ENCODE data around the gene NSUN4. TPM values are rescaled to one million over a fixed set of nuclear protein-coding genes. Genes with fewer than 3 reads are reported as not detected.

NSUN4 gene
- total RNA-seq, 1 experiment from 2014 or later = 33.9 TPM

DNA sequence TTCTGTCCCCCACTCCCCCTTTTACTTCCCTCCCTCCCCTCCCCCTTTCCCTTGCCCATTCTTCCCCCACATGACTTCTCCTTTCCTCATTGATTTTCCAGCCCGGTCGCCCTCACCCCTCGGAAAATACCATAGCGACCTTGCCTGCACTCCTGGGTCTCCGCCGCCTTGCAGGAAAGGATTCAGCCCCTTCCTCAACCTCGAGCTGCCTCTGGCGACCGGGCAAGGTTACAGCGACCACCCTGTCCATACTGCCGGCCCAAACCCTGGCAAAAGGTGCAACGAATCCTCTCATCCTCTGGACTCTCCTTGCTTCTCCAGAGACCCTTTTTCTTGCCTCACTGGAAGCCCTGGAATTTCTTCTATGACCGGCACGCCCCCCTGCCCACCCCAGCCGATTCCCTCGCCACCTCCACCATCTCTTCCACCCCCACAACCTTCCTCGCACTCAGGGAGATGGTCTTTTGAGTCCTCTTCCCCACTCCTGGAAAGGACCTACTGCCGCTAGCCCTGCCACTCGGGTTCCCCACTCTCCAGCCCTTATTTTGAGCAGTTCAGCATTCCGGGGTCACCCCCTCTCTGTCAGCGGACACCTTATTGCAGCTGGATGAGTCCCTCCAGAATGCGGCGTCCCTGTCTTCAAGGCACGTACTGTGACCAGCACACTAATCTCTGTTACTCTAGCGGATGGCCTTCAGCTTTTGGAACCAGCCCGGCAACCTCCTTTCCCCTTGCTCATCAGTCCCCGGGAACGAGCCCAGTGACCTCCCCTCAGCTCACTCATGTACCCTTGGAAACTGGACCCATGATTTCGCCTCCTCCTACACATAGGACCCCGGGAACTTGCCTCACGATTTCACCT, 846 bp downstream of the NSUN4 start:
- peak overlapping the region; percentile 96 for H3K4me3 ChIP-seq
- intact Hi-C loops (cut with micrococcal nuclease; ENCODE audit: unreplicated experiment) = loop anchor here (2.0 to 10.0 kb wide), 2 partner anchors 53 to 1327 kb away; partner anchors contain the start of genes FAAH, HECTD3 and UROD
- no peaks in the 10 kb centered on the region for H4K20me1 ChIP-seq (ENCODE audit: insufficient read depth)
- H3K9me2 ChIP-seq (ENCODE audit: insufficient read depth) = no peaks in the 10 kb centered on the region
- H3K79me2 ChIP-seq (ENCODE audit: low read depth) = peaks cover 17% of the 10 kb centered on the region
- no peaks in the 10 kb centered on the region for H3K9me3 ChIP-seq (ENCODE audit: insufficient read depth, low read depth)
- H2AFZ ChIP-seq = peak overlapping the region; percentile 87; the same call in 1 of the 2 replicates
- H3K4me1 ChIP-seq (replicated peaks; ENCODE audit: insufficient read depth) = peaks cover 20% of the 10 kb centered on the region; the same call in 1 of the 2 replicates
- TF ChIP-seq, protein P1, sequence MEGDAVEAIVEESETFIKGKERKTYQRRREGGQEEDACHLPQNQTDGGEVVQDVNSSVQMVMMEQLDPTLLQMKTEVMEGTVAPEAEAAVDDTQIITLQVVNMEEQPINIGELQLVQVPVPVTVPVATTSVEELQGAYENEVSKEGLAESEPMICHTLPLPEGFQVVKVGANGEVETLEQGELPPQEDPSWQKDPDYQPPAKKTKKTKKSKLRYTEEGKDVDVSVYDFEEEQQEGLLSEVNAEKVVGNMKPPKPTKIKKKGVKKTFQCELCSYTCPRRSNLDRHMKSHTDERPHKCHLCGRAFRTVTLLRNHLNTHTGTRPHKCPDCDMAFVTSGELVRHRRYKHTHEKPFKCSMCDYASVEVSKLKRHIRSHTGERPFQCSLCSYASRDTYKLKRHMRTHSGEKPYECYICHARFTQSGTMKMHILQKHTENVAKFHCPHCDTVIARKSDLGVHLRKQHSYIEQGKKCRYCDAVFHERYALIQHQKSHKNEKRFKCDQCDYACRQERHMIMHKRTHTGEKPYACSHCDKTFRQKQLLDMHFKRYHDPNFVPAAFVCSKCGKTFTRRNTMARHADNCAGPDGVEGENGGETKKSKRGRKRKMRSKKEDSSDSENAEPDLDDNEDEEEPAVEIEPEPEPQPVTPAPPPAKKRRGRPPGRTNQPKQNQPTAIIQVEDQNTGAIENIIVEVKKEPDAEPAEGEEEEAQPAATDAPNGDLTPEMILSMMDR (conservative IDR thresholded peaks at IDR 0.05) = no peak
- no peak for TF ChIP-seq EZH2 (IDR thresholded peaks at IDR 0.05; ENCODE audit: low read depth)
- DNase-seq = no peak
- POLR2A ChIA-PET (ENCODE audit: unreplicated experiment) = interaction anchor here (0.6 kb wide), 1 partner anchor 15 kb away, joined by 3 read pairs; no protein-coding TSS in a partner anchor
- no peaks in the 10 kb centered on the region for H3K27me3 ChIP-seq (ENCODE audit: insufficient read depth, low read depth)
- H3K4me2 ChIP-seq = peak overlapping the region; percentile 83
- peak overlapping the region; percentile 90 for H3K27ac ChIP-seq
- CTCF ChIA-PET = interaction anchor here (0.7 kb wide), 1 partner anchor 23 kb away, joined by 4 read pairs; no protein-coding TSS in a partner anchor
- TSS peak; percentile 24 for BruUV-seq (replicated peaks)
- H3K36me3 ChIP-seq (ENCODE audit: low read depth) = no peaks in the 10 kb centered on the region; the same call in 1 of the 2 replicates
- H3F3A ChIP-seq (ENCODE audit: insufficient read depth, low read depth) = peaks cover 31% of the 10 kb centered on the region

- Histone ChIP-seq H3K27me3 (ENCODE audit: insufficient read depth, low read depth) (no peaks in the 10 kb centered on the region), H3K4me3 (no peak overlapping the region)
- intact Hi-C loops (cut with micrococcal nuclease; ENCODE audit: unreplicated experiment) = loop anchor here (10.0 kb wide), 1 partner anchor 1327 kb away; the partner anchor contains the start of genes HECTD3 and UROD
These were observed 1.6 kb downstream of the NSUN4 start for GRCh38 chr1:46342084-46342656.

More at GRCh38 chr1:46342084-46342656, 1.6 kb downstream of the NSUN4 start:
- peak in 1 of 2 experiments; percentile 25 for DNase-seq
- BruUV-seq (replicated peaks) = no TSS peak
- Histone ChIP-seq H3K36me3 (ENCODE audit: low read depth) (no peaks in the 10 kb centered on the region; the same call in 1 of the 2 replicates), H3K9me2 (ENCODE audit: insufficient read depth) (no peaks in the 10 kb centered on the region), H3K4me2 (peak overlapping the region; percentile 83; the same call in 1 of the 2 replicates), H3K27ac (no peak overlapping the region), H3K79me2 (ENCODE audit: low read depth) (peaks cover 17% of the 10 kb centered on the region), H3K4me1 (replicated peaks; ENCODE audit: insufficient read depth) (peaks cover 20% of the 10 kb centered on the region; the same call in 1 of the 2 replicates), H4K20me1 (ENCODE audit: insufficient read depth) (no peaks in the 10 kb centered on the region), H2AFZ (no peak overlapping the region), H3K9me3 (ENCODE audit: insufficient read depth, low read depth) (no peaks in the 10 kb centered on the region), H3F3A (ENCODE audit: insufficient read depth, low read depth) (peaks cover 39% of the 10 kb centered on the region)
- POLR2A ChIA-PET (ENCODE audit: unreplicated experiment) = interaction anchor here (0.6 kb wide), 1 partner anchor 14 kb away, joined by 3 read pairs; no protein-coding TSS in a partner anchor
- CTCF ChIA-PET = interaction anchor here (0.7 kb wide), 1 partner anchor 22 kb away, joined by 4 read pairs; no protein-coding TSS in a partner anchor
- no peak for TF ChIP-seq EZH2 (IDR thresholded peaks at IDR 0.05; ENCODE audit: low read depth)
- TF ChIP-seq, protein P1 (conservative IDR thresholded peaks at IDR 0.05) = peak; percentile 32; the same call in 1 of the 2 replicates
